OCI-M1 (cell line): ENCODE data around the gene GAREM1.

Experiments used
- DNase-seq: peaks from one replicate; lab custom pipeline; 2025; lab: John Stamatoyannopoulos, UW

GAREM1 gene

DNA sequence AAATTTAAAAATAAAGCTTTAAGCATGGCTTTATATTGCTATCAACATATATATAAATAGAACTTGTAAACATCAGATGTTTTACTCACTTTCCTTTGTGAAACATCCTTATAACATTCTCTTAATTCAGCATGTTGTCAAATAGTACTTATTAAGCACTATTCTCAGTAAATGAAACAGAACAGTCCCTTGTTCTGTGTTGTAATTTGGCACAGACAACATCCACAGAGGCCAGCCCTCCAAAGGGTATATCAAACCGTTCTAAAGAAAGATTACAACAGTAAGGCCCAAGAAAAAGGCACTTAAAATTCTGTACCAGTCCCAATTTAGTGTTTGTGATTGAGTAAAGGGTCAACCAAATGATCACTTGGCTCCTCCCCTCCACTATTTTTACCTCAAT is 46.0 kb downstream of the GAREM1 start:
- DNase-seq: no peak

DNA sequence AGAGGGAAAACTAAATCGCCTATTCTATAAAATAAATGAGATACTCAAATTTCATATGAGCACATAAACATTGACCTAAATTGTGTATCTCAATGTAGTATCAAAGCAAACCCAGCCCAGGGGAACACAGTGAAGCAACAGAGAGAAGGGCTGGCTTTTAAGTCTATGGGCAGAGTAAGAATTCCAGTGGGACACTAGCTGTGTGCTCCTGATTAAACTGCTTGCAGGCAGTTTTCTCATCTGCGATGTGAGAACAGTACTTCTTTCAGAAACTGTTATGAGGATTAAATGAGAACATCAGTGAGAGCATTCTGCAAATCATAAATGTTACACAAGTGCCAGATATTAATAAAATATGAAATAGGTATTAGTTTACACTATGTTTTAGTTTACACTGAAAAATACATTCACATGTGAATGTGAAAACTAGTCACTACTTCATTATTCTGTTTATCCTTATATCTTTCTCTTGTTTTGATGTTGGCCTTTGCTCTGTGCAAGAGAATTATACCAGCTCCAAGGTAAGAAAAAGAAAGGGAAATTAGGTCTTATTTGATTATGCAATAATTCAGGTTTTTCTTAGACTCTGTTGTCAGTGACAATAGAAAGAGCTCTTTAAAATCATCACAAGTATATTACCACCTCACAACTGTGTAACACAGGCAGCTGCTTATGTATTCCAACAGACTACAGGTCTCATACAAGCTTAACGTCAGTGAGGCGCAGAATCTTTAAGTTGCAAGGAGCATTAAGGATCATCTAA is 47.5 kb downstream of the GAREM1 start:
- DNase-seq: no peak

DNA sequence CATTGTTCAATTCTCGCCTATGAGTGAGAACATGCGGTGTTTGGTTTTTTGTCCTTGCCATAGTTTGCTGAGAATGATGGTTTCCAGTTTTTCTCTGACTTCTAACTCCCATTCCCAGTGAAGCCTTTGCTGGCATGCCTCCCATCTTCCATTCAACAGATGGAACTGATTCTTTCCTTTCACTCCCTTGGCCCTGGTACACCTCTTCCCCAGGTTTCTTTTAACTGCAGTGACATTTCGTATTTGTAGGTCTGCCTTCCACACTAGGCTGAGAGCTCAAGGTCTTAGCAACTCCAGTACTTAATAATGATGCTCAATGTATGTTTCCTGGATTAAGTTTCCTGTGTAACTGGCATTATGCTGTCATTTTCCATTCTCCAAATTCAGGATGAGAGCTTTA is 48.5 kb downstream of the GAREM1 start:
- DNase-seq: no peak

DNA sequence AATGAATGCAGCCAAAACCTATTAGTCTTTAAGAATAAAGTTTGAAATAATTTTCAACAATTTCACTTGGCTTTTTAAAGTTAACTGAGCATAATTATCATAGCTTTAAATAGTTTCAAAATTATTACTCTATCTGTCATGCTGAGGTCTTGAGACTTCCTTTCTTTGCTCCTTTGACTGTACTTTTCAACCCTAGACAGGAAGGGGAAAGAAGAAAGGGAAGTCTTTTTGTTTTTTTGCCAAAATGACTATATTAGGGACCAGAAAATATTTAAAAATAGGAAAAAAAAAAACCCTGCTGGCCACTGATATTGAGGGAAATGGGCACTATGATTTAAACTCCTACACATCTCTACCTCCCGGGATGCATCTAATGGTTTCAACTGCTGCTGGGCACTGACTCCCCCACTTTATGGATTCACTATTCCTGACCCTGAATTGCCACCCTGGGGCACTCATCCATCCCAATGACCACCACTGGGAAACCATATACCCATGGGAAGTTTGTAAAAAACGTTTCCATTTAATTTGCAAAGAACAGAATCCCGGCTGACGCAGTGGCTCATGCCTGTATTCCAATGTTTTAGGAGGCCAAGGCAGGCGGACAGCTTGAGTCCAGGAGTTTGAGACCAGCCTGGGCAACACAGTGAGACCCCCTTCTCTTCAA is 50.5 kb downstream of the GAREM1 start:
- DNase-seq: no peak

DNA sequence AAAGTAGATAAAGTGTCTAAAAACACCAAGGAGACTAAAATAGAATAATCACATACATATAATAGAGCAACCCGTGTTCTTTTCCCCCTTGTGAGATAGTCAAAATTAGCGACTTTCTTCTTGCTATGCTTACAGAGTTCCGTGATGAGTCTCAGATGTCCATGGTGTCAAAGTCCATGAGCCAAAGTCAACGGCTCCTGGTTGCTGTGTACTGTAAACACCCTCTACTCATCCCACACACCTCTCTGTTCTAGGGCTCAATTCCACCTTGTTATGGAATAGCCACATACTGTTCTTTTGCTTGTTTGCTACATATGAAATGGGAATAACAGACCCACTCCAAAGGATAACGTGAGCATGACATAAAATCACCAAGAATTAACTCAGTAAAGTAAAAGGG is 52.5 kb downstream of the GAREM1 start:
- no peak for DNase-seq

DNA sequence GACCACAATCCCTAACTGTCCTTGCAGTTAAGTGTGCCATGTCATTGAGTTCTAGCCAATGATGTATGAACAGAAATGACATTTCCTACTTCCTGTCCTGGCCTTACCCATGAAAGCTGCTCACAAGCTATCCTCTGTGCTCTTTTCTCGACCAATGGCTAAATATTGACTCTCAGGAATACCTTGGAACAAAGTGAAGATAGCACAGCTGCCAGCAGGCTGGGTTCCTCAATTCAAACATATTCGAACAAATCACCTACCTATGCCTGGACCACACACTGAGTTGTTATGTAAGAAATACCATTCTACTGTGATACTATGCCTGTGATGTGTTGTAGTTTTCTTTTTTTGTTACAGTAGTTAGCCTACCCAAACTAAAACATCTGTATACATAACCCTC is 65.1 kb downstream of the GAREM1 start:
- DNase-seq: no peak

DNA sequence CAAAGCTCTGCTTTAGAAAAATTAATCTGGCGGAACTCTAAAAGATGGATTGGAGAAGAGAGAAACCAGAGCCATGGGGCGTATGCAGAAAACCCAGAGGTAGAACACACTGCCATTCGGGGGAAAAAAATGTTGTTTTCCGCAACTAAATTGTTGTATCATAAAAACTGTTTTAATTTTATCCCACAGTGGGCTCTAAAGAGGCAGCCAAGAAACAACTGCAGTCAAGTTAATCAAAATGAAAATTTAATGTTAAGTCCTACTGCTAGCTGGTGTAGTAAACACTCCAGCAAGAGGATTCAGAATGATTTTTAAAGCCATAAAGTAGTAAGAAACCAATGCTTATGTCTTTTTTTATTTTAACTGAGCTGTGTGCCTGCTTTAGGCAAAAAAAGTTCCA is 69.1 kb downstream of the GAREM1 start:
- no peak for DNase-seq

DNA sequence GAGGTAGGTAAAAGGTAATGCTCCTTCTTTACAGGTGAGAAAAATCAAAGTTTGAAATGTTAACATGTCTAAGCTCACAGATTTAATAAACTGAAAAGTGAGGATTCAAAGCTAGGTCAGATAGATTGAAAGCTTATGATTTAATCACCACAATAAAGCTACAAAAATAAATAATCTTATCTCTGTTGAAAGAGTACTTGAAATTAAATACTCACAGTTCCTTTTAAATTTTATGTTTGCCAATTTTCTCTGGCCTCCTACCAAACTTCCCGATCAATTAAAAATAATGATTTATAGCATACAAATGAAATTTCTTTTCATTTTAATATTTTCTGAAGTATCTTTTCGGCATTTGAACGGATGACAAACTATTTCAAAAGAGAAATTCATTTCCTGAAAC is 77.3 kb downstream of the GAREM1 start:
- no peak for DNase-seq

DNA sequence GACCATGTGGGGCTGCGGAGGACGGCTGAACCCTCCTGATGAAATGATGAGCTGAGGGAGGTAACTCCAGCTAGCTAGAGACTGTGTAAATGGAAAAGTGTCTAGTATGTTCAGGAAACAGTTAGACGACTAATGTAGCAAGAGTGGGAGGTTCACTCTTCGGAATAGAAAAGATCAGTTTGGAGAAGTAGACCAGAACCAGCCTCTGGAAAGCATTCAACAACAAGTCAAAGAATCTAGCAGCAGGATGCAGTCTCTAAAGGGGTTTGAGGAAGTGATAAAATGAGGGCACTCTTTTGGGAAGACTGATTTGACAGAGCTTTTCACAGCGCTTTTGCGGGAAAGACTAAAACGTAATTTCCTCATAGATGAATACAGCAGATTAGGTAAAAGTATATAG is 79.6 kb downstream of the GAREM1 start:
- peak; percentile 2 for DNase-seq

DNA sequence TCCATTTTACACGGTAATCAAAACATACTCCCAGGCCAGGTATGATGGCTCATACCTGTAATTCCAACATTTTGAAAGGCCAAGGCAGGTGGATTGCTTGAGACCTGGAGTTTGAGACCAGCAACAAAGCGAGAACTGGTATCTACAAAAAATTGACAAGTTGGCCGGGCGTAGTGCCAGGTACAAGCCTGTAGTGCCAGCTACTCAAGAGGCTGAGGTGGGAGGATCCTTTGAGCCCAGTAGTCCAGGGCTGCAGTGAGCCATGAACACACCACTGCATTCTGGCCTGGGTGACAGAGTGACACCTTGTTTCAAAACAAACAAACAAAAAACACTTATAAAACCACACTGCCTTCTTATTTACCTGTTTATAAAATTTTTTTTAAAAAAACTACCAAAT is 80.8 kb downstream of the GAREM1 start:
- DNase-seq: no peak

DNA sequence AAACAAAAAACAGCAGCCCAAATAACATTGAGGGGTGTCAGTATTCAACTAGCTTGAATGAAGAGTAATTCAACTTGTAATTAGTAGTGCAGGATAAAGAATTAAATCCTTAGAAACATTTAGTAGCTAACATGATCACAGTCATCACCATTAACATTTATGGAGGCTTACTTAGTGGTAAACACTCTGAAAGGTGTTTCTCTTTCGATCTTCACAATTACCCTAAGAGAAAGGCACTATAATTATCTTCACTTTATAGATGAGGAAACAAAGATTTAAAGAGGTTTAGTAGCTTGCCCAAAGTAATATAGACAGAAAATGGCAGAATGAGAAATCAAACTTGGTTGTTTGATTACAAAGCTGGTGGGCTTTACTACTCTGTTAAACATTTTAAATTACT is 81.5 kb downstream of the GAREM1 start:
- no peak for DNase-seq

DNA sequence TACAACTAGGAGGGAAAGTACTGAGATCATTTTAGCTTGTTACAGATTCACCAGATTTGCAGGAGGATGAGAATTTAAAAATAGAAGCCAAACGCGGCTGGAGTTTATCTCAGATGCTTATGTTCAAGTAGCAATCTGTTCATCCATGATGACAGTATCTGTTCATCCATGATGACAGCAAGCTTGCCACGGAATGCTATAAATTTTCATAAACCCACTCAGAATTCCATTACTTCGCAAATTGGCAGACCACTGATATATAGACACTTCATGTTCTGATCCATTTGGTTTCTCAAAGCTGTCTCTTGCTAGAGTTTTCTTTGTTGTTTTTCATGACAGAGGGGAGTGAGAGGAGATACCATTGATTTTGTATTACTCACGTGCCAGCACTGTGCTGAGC is 84.2 kb downstream of the GAREM1 start:
- no peak for DNase-seq

DNA sequence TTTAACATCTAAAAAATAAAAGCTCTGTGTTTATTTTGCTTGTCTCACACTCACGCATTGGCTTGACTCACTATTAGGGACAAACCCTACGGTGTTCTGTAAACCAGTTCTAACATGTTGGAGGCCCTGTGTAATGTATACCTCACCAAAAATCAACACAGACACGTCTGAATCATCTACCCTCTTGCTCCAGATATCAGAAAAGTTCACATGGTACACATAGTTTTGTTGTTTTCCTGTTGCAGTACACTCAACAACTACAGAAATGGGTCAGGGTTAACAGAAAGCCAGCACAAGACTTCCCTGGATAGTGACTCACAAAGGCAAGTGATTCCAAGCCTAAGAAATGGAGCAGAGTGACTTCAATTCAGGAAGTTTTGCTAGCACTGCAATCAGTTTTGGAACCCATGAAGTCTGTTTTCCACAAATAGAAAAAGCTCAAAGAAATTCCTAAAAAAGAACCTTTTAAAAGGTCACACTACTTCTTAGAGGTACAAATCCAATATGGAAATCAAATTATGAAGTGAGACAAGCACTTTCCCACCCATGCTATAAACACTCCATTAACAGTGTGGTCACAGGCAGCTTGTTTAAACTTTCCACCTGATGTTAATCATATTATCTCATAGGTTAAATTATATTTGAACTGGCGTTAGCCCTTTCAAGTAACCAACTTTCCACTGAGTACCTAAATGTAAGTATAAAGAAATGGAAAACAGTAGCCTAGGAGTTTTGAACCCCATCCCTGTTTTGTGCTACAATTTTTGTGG is 87.4 kb downstream of the GAREM1 start:
- no peak for DNase-seq

DNA sequence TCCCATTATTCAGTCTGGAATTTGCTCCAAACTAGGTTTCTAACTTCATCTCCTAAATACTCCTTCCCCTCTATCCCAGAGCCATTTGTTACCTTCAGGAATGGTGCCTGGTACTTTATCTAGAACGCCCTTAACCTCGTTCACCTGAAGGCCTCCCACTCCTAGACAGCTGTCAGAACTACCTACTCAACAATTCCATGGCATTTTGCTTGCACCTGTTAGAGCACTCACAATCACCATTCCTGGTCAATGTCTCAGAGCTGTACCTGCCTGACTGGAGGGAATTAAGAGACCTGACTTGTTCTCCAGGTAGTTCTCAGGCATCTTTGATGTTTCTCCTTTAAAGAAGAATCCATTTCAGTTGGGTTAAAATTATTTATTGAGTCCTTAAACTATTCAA is 88.9 kb downstream of the GAREM1 start:
- no peak for DNase-seq

DNA sequence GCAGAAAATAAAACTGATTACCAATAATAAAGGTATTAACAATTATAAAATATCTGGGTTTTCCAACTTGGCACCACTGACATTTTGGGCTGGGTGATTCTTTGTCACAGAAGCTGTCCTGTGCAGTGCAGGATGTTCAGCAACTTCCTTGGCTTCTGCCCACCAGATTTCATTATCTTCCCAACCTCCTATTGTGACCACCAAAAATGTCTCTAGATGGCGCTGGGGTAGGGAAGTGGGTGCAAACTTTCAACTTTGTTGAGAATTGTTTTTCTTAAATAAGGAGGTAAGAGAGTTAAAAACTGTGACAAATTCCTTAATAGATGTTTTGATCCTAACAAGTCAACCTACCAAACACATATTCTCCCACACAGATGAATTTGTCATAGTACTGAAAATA is 90.1 kb downstream of the GAREM1 start:
- DNase-seq: no peak

DNA sequence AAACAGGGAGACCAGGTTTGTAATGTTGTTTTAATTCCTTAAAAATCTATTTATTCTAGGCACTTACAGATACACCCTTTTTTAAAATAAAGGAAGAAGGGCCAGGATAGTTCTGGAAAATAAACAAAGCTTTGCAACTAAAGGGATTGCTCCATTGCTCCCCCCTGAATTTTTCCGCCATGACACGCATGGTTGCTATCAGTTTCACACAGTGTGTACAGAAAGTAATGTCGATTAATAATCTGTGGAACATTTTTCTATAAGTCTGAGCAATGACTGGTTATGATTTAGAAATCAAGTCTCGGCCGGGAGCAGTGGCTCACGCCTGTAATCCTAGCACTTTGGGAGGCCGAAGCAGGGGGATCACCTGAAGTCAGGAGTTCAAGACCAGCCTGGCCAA is 90.8 kb downstream of the GAREM1 start:
- no peak for DNase-seq

DNA sequence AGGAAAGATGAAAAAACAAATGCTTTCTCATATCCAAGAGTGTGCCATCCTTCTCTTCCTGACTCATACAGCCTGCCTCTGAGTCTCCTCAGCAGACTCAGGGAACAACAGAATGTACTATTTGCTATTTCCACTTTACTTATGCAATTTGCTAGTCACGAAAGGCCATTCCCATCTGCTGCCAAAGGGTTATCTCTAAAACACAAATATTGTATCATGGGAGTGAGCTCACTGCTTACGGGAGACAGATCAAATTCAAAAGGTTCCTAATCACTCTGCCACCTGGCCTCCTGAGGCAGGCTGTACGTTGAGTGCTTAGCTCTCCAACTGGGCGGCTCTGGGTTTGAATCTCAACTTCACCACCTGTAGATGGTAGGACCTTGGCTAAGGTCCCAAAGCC is 92.0 kb downstream of the GAREM1 start:
- peak; percentile 4 for DNase-seq

DNA sequence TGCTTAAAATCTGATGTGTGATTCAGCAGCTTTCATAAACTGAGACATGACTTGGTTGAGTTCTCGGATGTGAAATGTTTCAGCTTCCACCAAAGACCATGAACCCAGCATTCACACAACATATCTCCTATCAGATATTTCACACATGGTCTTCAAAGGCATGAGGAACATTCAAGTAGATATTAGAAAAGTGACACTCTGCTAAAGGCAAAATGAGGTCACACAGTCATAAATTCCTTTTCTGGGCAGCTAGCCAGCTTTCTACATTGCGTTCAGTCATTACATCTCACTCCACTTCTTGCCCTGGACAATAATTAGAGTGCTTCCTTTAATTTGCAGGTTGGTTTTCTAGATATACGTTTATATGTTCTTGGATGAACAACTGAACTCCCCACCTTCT is 96.7 kb downstream of the GAREM1 start:
- DNase-seq: peak; percentile 24

DNA sequence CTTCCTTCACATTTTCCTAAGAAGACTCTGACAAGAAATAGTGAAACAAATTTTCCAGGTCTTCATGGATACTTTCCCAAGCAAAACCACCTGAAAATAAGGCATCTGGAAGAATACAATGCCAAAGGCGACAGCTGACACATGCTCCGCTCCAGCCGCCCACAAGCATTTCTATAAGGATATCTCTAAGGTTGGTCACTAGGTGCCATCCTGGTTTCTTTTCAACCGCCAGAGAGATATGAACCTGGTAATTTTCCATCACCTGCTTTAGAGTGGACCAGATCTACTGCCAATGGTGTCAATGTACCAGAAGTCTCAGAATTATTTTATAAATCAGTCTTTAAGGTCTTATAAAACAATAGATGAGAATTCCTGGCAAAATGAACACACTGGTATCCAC is 97.2 kb downstream of the GAREM1 start:
- no peak for DNase-seq

DNA sequence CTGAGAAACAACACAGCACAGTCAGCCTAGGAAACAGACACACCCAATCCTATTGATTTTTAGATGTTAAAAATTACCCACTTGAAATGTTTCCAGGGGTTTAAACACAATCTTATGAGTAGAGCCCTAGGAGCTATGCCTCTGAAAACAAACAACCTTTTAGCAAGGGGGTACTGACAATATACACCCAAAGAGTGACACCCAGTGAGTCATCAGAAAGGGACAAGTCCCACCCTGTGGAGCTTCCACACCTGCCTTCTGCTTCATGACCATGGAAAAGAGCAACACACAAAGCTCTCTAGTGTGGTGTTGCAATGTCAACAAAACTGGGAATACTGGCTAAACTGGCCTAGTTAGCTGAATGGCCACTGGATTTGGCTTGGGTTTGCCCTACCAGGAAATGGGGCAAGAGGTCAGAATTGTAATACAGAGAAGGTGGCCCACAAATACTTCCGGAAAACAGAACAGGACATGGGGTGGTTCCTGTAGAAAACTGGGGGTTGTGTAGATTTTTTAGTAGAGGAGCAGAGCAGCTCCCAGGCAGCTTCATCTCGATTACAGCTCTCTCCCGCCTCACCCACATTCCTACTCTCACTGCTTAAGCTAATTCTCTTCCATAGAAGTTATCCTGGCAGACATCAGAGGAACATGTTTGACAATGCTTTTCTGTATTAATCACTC is 98.2 kb downstream of the GAREM1 start:
- no peak for DNase-seq

DNA sequence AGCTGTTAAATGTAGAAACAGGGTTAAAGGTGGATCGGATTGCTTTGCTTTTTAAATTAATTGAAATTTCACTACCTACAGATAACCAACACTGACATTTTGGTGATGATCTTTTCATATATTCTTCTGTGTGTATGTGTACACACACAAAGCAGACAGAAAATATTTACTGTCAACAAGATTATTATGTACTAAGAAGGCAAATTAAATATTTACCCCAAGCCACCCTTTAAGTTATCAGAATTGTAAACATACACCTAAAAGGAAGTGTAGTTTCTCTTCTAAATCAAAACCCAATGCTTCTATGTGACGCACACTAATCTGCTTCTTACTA is 98.7 kb downstream of the GAREM1 start:
- no peak for DNase-seq

DNA sequence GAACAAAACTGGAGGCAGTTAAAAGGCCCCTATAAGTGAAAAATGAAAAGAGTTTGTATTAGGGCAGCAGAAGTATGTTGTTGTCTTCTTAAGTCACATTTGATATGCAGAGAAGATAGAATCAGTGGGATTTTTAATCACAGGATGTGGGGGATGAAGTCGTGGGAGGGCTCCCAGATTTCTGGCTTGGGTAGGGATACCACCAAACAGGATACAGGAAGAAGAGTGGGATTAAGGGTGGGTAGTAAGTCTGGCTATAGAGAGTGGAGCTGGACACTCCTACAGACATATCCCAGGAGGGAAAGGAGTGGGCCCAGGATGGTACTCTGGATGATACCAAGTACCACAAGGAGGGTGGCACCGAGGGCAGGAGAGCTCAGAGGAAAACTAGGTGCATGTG is 99.3 kb downstream of the GAREM1 start:
- DNase-seq: no peak

DNA sequence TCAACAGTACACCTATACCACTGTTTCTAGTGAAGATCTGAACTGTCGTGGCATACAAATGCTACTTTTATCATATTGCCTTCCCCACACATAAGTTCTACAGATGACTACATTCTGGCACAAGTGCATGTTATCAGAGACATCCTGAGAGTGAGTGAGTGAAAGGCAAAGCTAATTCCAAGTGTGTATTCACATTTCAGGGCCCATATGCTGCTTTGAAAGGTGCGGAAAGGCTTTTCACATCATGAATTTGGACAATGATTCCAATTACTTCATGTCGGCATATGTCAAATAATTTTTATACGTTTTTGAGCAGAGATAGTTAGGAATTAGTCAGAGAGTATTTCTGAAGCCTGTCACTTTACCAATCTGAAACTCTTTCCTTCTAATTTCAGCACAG is 101.7 kb downstream of the GAREM1 start:
- no peak for DNase-seq
